Retinal pigment epithelial cell (primary cell): ENCODE data around the gene ANKRD13B.
A peak's percentile ranks its signal among the peaks of the same experiment; 100 is the strongest.

Experiments
- DNase-seq: peaks from one replicate; pipeline ENCODE4 v3.0.0-alpha.2; 2010; ENCODE audit warnings: low read depth
- H3K4me3 ChIP-seq: 2 replicates; pipeline ENCODE4 v1.5.1; 2011; ENCODE audit warnings: mild to moderate bottlenecking, low read length, control low read depth, moderate library complexity
- CTCF ChIP-seq: conservative IDR thresholded peaks from 2 replicates; pipeline ENCODE4 v1.5.1; 2011; ENCODE audit warnings: low read depth, low read length, control low read depth, inconsistent platforms

The ANKRD13B gene

GRCh38 chr17:29565643-29566472 is 27.1 kb upstream of the ANKRD13B start:
- no peak for DNase-seq

GRCh38 chr17:29566473-29567303 is 26.2 kb upstream of the ANKRD13B start, which contains the start of gene ABHD15:
Gene ABHD15, minus strand, starts transcription at chr17:29567037. Its CDS starts 71 bp downstream, at chr17:29566966.
- no peak for TF ChIP-seq CTCF
- peak within 1 kb of the TSS; percentile 64 for H3K4me3 ChIP-seq
- no peak for DNase-seq

More at GRCh38 chr17:29565643-29566472, 27.1 kb upstream of the ANKRD13B start:
- peak; percentile 22 for TF ChIP-seq CTCF
- peak overlapping the region; percentile 44 for H3K4me3 ChIP-seq

- TF ChIP-seq CTCF, result no peak
- DNase-seq, result no peak
- peak overlapping the region; percentile 64 for H3K4me3 ChIP-seq
These were observed 25.7 kb upstream of the ANKRD13B start for GRCh38 chr17:29567304-29567553.

GRCh38 chr17:29567554-29568330 is 25.2 kb upstream of the ANKRD13B start:
- H3K4me3 ChIP-seq, result peak overlapping the region; percentile 64
- no peak for TF ChIP-seq CTCF
- DNase-seq, result no peak

GRCh38 chr17:29568331-29569244 is 24.3 kb upstream of the ANKRD13B start, which contains the start of gene TP53I13:
Gene TP53I13, plus strand, starts transcription at chr17:29568701. Its CDS starts 58 bp downstream, at chr17:29568759.
- H3K4me3 ChIP-seq, result peak within 1 kb of the TSS; percentile 65
- no peak for TF ChIP-seq CTCF
- no peak for DNase-seq
